MCF 10A (cell line): ENCODE data around the gene POMGNT2. TPM values are rescaled to one million over a fixed set of nuclear protein-coding genes. Genes with fewer than 3 reads are reported as not detected.

ENCODE experiments used
- BruUV-seq: library from RNA; stranded (reverse); fragments of 400-500 nt; replicated peaks from 2 replicates; lab custom pipeline; 2021; lab: Mats Ljungman, UMichigan
- CTCF ChIA-PET: fragments of 300-600 bp; sonication (Branson Sonifier 250); formaldehyde crosslinking; extraction: SDS; loops from one replicate; lab custom pipeline; 2021; ENCODE audit warnings: antibody characterized with exemption, inconsistent platforms; lab: Yijun Ruan, JAX
- POLR2A ChIA-PET: fragments of 300-600, 350-650 bp; sonication (Branson Sonifier 250); formaldehyde crosslinking; extraction: SDS; loops from one replicate; lab custom pipeline; 2020; ENCODE audit warnings: antibody characterized with exemption, inconsistent platforms; lab: Yijun Ruan, JAX
- DNase-seq: peaks from one replicate; pipeline ENCODE4 v3.0.0-alpha.2; 2018; ENCODE audit not compliant: unreplicated experiment
- H3K27ac Mint-ChIP-seq: one replicate; pipeline ENCODE4 v1.8.0; 2022; ENCODE audit warnings: mild to moderate bottlenecking, low read depth, mixed read lengths; ENCODE audit not compliant: unreplicated experiment
- H3K27me3 Mint-ChIP-seq: one replicate; pipeline ENCODE4 v1.8.0; 2022; ENCODE audit warnings: mixed read lengths; ENCODE audit not compliant: insufficient read depth, unreplicated experiment
- H3K36me3 Mint-ChIP-seq: one replicate; pipeline ENCODE4 v1.8.0; 2022; ENCODE audit warnings: mild to moderate bottlenecking, moderate library complexity, mixed read lengths; ENCODE audit not compliant: insufficient read depth, unreplicated experiment
- H3K4me1 Mint-ChIP-seq: one replicate; pipeline ENCODE4 v1.8.0; 2022; ENCODE audit warnings: mixed read lengths; ENCODE audit not compliant: insufficient read depth, unreplicated experiment
- H3K4me3 Mint-ChIP-seq: one replicate; pipeline ENCODE4 v1.8.0; 2022; ENCODE audit warnings: mild to moderate bottlenecking, moderate library complexity, mixed read lengths; ENCODE audit not compliant: unreplicated experiment
- H3K9me3 Mint-ChIP-seq: one replicate; pipeline ENCODE4 v1.8.0; 2022; ENCODE audit warnings: mixed read lengths; ENCODE audit not compliant: unreplicated experiment
- CTCF ChIP-seq: fragments of 200-600 bp; IDR thresholded peaks from one replicate; pipeline ENCODE4 v1.8.0; 2022; ENCODE audit warnings: antibody characterized with exemption, mild to moderate bottlenecking; ENCODE audit not compliant: unreplicated experiment
- intact Hi-C: fragments of 100-400 bp; cut with micrococcal nuclease; formaldehyde crosslinking; loops from 2 replicates; pipeline ENCODE4 v1.14.1; 2022
- total RNA-seq: library from RNA; stranded (reverse); gene quantifications from 2 replicates; pipeline ENCODE4 v1.2.3, GENCODE V29; 2022

POMGNT2 gene
- total RNA-seq, 1 experiment from 2014 or later, result 6.2 TPM

GRCh38 chr3:43096761-43097160 lies 9.1 kb downstream of the POMGNT2 start:
- ChIA-PET CTCF (interaction anchor here (0.6 to 1.3 kb wide), 3 partner anchors 8 to 457 kb away, joined by 3 to 4 read pairs (median 3); no protein-coding TSS in a partner anchor), POLR2A (interaction anchor here (1.2 kb wide), 1 partner anchor 11 kb away, joined by 3 read pairs; no protein-coding TSS in a partner anchor)
- Mint-ChIP-seq H3K27me3 (no peaks in the 10 kb centered on the region), H3K36me3 (no peaks in the 10 kb centered on the region), H3K9me3 (no peaks in the 10 kb centered on the region), H3K27ac (no peak overlapping the region), H3K4me3 (no peak overlapping the region), H3K4me1 (no peaks in the 10 kb centered on the region)
- intact Hi-C loops, result no loop called here
- DNase-seq, result no peak
- no peak for TF ChIP-seq CTCF
- no TSS peak for BruUV-seq

DNA sequence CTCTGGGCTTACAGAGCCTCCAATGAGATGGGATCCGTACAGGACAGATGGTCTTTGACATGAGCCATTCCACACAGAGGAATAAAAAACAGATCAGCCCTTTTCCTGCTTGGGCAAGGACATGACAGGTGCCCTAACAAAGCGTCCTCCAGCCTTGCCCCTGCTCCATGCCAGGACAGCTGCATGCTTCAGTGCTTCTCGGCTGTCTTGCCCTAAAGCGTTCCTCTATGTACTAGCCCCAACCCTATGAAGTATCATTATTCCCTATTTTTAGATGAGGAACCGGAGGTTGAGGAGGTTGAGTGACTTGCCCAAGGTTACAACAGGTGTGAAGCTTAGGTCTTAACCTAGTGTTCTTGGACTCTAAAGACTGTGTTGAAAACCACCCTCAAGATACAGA lies 10.5 kb downstream of the POMGNT2 start:
- Mint-ChIP-seq H3K27ac (no peak overlapping the region), H3K4me3 (no peak overlapping the region), H3K4me1 (no peaks in the 10 kb centered on the region), H3K9me3 (no peaks in the 10 kb centered on the region), H3K27me3 (no peaks in the 10 kb centered on the region), H3K36me3 (no peaks in the 10 kb centered on the region)
- ChIA-PET CTCF (interaction anchor here (0.8 kb wide), 1 partner anchor 133 kb away, joined by 3 read pairs; no protein-coding TSS in a partner anchor), POLR2A (no interaction called here)
- no TSS peak for BruUV-seq
- TF ChIP-seq CTCF, result no peak
- intact Hi-C loops, result no loop called here
- DNase-seq, result no peak

DNA sequence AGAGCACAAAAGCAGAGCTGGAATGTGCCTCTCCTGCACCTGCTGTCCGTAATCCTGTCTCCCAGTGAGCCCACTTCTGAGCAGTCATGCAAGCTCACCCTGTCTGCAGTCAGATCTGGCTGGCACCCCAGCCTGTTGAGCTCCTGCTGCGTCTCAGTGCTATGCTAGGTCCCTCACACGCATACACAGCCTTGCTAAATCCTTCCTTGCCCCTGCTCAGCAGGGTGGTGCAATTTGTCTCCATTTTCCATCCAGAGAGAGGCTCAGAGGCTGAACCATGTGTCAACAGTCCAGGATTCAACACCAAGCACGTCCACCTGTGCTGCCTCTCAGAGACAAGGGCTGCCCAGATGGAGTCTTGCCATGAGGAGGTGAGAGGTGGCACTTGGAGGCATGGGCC lies 11.0 kb downstream of the POMGNT2 start:
- Mint-ChIP-seq H3K36me3 (no peaks in the 10 kb centered on the region), H3K27ac (no peak overlapping the region), H3K9me3 (no peaks in the 10 kb centered on the region), H3K4me3 (no peak overlapping the region), H3K4me1 (no peaks in the 10 kb centered on the region), H3K27me3 (no peaks in the 10 kb centered on the region)
- intact Hi-C loops, result no loop called here
- ChIA-PET CTCF (interaction anchor here (0.8 kb wide), 1 partner anchor 133 kb away, joined by 3 read pairs; no protein-coding TSS in a partner anchor), POLR2A (no interaction called here)
- TF ChIP-seq CTCF, result no peak
- DNase-seq, result no peak
- no TSS peak for BruUV-seq

DNA sequence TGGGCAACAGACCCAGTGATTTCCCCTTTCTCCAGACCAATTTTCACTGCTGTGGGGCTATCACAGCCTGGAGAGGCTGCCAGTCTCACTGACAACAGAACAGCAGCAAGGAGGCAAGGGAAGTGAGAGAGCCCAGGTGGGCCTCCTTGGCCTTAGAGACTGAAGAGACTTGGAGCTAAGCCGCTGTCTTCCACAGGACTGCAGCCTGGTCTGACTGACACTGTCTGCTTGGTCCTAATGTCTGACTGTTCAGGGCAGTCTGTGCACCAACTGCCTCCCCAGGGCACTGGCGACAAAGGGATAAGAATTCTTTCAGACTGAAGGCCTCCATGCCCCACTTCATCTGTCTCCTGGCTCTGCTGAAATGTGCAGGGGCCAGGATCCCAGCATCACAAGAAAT lies 11.5 kb downstream of the POMGNT2 start:
- no peak for TF ChIP-seq CTCF
- H3K36me3 Mint-ChIP-seq, result no peaks in the 10 kb centered on the region
- H3K4me1 Mint-ChIP-seq, result no peaks in the 10 kb centered on the region
- no peaks in the 10 kb centered on the region for H3K9me3 Mint-ChIP-seq
- CTCF ChIA-PET, result no interaction called here
- no TSS peak for BruUV-seq
- no peaks in the 10 kb centered on the region for H3K27me3 Mint-ChIP-seq
- intact Hi-C loops, result no loop called here
- no peak overlapping the region for H3K4me3 Mint-ChIP-seq
- POLR2A ChIA-PET, result no interaction called here
- DNase-seq, result no peak
- no peak overlapping the region for H3K27ac Mint-ChIP-seq
